Ishikawa (cell line): Measurements from ENCODE around the gene TCTN1.

Source experiments
- CEBPB ChIP-seq: IDR thresholded peaks from 2 replicates; pipeline ENCODE4 v1.6.1; 2012
- CREB1 ChIP-seq: IDR thresholded peaks from 2 replicates; pipeline ENCODE4 v1.6.1; 2012; ENCODE audit warnings: low read depth
- EGR1 ChIP-seq: IDR thresholded peaks from 2 replicates; pipeline ENCODE4 v1.6.1; 2012
- EP300 ChIP-seq: IDR thresholded peaks from 2 replicates; pipeline ENCODE4 v1.6.1; 2012; ENCODE audit warnings: borderline replicate concordance
- FOXM1 ChIP-seq: IDR thresholded peaks from 2 replicates; pipeline ENCODE4 v1.6.1; 2012; ENCODE audit warnings: low read depth, borderline replicate concordance
- MAX ChIP-seq: IDR thresholded peaks from 2 replicates; pipeline ENCODE4 v1.6.1; 2012
- NFIC ChIP-seq: IDR thresholded peaks from 2 replicates; pipeline ENCODE4 v1.6.1; 2012
- RAD21 ChIP-seq: IDR thresholded peaks from 2 replicates; pipeline ENCODE4 v1.6.1; 2012; ENCODE audit warnings: low read depth
- REST ChIP-seq: IDR thresholded peaks from 2 replicates; pipeline ENCODE4 v1.6.1; 2012; ENCODE audit warnings: low read depth, mild to moderate bottlenecking
- TAF1 ChIP-seq: IDR thresholded peaks from 2 replicates; pipeline ENCODE4 v1.6.1; 2012; ENCODE audit warnings: low read depth, mild to moderate bottlenecking
- TCF12 ChIP-seq: IDR thresholded peaks from 2 replicates; pipeline ENCODE4 v1.6.1; 2012; ENCODE audit warnings: low read depth
- TEAD4 ChIP-seq: IDR thresholded peaks from 2 replicates; pipeline ENCODE4 v1.6.1; 2012
- USF1 ChIP-seq: IDR thresholded peaks from 2 replicates; pipeline ENCODE4 v1.6.1; 2012
- YY1 ChIP-seq: IDR thresholded peaks from 2 replicates; pipeline ENCODE4 v1.6.1; 2012; ENCODE audit warnings: low read depth
- ZBTB7A ChIP-seq: IDR thresholded peaks from 2 replicates; pipeline ENCODE4 v1.6.1; 2012; ENCODE audit warnings: low read depth

TCTN1 gene

GRCh38 chr12:110613771-110614684 lies at the start of gene TCTN1:
Gene TCTN1, plus strand, starts transcription at chr12:110614129. Its CDS starts 54 bp downstream, at chr12:110614183.
- TF ChIP-seq TAF1 (peak; percentile 44), USF1 (no peak), TCF12 (peak; percentile 17; the same call in 1 of the 2 replicates), MAX (peak; percentile 76)

- TF ChIP-seq USF1 (no peak), TCF12 (no peak), CREB1 (no peak), EGR1 (no peak), EP300 (no peak), YY1 (no peak), ZBTB7A (no peak), NFIC (no peak), TAF1 (no peak), REST (no peak), MAX (no peak), TEAD4 (no peak), FOXM1 (no peak)
Observed at GRCh38 chr12:110564471-110564991, 49.4 kb upstream of the TCTN1 start.

GRCh38 chr12:110565894-110566871 lies 47.7 kb upstream of the TCTN1 start:
- peak; percentile 45; the same call in 1 of the 2 replicates for TF ChIP-seq EP300
- TF ChIP-seq CEBPB, result no peak
- peak; percentile 84 for TF ChIP-seq NFIC
- peak; percentile 3; the same call in 1 of the 2 replicates for TF ChIP-seq RAD21
- 0 out of 2 replicates have a peak, but pooled peaks have one; percentile 24 for TF ChIP-seq MAX
- TF ChIP-seq TEAD4, result peak; percentile 55; the same call in 1 of the 2 replicates
- TF ChIP-seq CREB1, result no peak
- TF ChIP-seq TAF1, result no peak
- TF ChIP-seq TCF12, result peak; percentile 34; the same call in 1 of the 2 replicates

- TF ChIP-seq CREB1, result no peak
- TF ChIP-seq TCF12, result no peak
- no peak for TF ChIP-seq TAF1
- no peak for TF ChIP-seq USF1
- no peak for TF ChIP-seq TEAD4
- no peak for TF ChIP-seq REST
- no peak for TF ChIP-seq MAX
- TF ChIP-seq EP300, result no peak
- no peak for TF ChIP-seq FOXM1
- no peak for TF ChIP-seq YY1
- no peak for TF ChIP-seq RAD21
- no peak for TF ChIP-seq ZBTB7A
- TF ChIP-seq CEBPB, result no peak
- no peak for TF ChIP-seq NFIC
Observed at GRCh38 chr12:110566993-110567392, 46.9 kb upstream of the TCTN1 start.
